ENCODE data around the gene INPP4B. TPM values are rescaled to one million over a fixed set of nuclear protein-coding genes. Genes with fewer than 3 reads are reported as not detected.

INPP4B gene
- total RNA-seq, 1 donor, result 54.2 TPM

- no peak overlapping the region for H3K4me3 ChIP-seq (ENCODE audit: low read depth, low read length)
- no peak for DNase-seq (ENCODE audit: low read depth)
- TF ChIP-seq CTCF (IDR thresholded peaks at IDR 0.05; ENCODE audit: insufficient read depth, low read length), result no peak
Measured at GRCh38 chr4:142377342-142378091, 468.6 kb downstream of the INPP4B start.

- DNase-seq (ENCODE audit: low read depth), result no peak
- no peak for TF ChIP-seq CTCF (IDR thresholded peaks at IDR 0.05; ENCODE audit: insufficient read depth, low read length)
- no peak overlapping the region for H3K4me3 ChIP-seq (ENCODE audit: low read depth, low read length)
Measured at GRCh38 chr4:142376204-142376603, 469.9 kb downstream of the INPP4B start.

GRCh38 chr4:142373610-142374009, 472.5 kb downstream of the INPP4B start:
- DNase-seq (ENCODE audit: low read depth), result peak; percentile 16
- TF ChIP-seq CTCF (IDR thresholded peaks at IDR 0.05; ENCODE audit: insufficient read depth, low read length), result no peak
- no peak overlapping the region for H3K4me3 ChIP-seq (ENCODE audit: low read depth, low read length)

GRCh38 chr4:142372530-142373260, 473.4 kb downstream of the INPP4B start:
- no peak overlapping the region for H3K4me3 ChIP-seq (ENCODE audit: low read depth, low read length)
- TF ChIP-seq CTCF (IDR thresholded peaks at IDR 0.05; ENCODE audit: insufficient read depth, low read length), result no peak
- peak; percentile 69 for DNase-seq (ENCODE audit: low read depth)

DNA sequence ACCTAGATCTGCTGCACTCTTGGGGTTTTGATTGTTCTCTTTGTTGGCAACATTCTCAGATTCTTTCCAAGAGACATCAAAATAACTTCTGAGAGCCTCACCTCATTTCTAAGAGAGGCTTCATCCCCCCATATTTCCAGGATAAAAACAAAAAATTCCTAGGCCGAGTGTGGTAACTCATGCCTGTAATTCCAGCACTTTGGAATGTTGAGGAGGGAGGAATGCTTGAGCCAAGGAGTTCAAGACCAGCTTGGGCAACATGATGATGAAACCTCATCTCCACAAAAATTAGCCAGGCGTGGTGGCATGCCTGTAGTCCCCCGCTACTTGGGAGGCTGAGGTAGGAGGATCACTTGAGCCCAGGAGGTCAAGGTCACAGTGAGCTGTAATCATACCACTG, 477.0 kb downstream of the INPP4B start:
- no peak for TF ChIP-seq CTCF (IDR thresholded peaks at IDR 0.05; ENCODE audit: insufficient read depth, low read length)
- DNase-seq (ENCODE audit: low read depth), result peak; percentile 30
- no peak overlapping the region for H3K4me3 ChIP-seq (ENCODE audit: low read depth, low read length)

DNA sequence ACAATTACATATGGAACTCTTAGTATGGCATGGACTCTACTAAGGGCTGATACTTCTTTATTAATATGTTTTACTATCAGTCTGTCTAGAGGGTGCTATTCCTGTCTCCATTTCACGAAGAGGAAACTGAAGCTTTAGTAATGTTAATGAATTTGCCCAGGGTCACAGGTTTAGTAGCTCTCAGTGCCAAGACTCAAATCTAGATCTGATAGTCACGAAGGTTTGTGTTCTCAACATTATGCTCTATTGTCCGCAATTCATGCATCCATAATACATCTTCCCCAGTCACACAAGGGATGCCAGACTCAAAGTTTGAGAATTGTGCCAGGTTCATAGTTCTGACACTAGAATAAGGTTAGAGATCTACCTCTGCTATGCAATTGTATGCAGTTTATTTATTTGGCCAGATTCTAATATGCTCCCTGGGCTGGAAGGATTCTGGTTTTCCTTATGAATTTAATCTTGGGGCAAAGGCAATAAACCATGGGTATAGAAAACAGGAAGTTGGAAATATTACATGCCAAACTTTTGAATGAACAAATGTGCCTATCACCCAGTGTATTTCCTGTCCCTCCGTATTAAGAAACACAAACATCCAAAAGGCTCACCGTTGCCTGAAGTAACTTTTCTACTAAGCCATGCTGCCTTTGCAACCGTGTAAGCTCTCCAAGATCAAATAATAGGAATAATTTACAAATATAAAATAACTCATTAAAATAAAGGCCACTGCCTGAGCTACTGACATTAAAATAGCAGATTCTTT, 478.5 kb downstream of the INPP4B start:
- no peak overlapping the region for H3K4me3 ChIP-seq (ENCODE audit: low read depth, low read length)
- TF ChIP-seq CTCF (IDR thresholded peaks at IDR 0.05; ENCODE audit: insufficient read depth, low read length), result no peak
- DNase-seq (ENCODE audit: low read depth), result no peak
